B cell (primary cell): Measurements from ENCODE around the gene KATNIP. TPM values are rescaled to one million over a fixed set of nuclear protein-coding genes. Genes with fewer than 3 reads are reported as not detected.

Source experiments
- ATAC-seq: fragments of 200-7000 bp; cut with Tn5 transposase; one replicate; pipeline ENCODE4 v1.10.0; 2021; ENCODE audit warnings: low read depth, mild to moderate bottlenecking, moderate number of reproducible peaks, moderate library complexity
- CTCF ChIA-PET: fragments of 350-600 bp; sonication (Branson Sonifier 250); formaldehyde crosslinking; loops from one replicate; lab custom pipeline; 2021; ENCODE audit warnings: antibody characterized with exemption, inconsistent platforms; lab: Charles Lee
- POLR2A ChIA-PET: fragments of 350-600 bp; sonication (Branson Sonifier 250); formaldehyde crosslinking; loops from one replicate; lab custom pipeline; 2021; ENCODE audit warnings: antibody characterized with exemption; lab: Charles Lee
- DNase-seq: peaks from one replicate; pipeline ENCODE4 v3.0.0; 2013
- H2AFZ ChIP-seq: 2 replicates; pipeline ENCODE4 v1.6.1; 2012; ENCODE audit warnings: mild to moderate bottlenecking, low read depth, low read length; ENCODE audit not compliant: insufficient read depth, poor library complexity, severe bottlenecking
- H3K27ac ChIP-seq, 2 donors: 1 replicate in 1 of 2; 2 replicates in 1 of 2; pipeline ENCODE4 v1.5.1; 2012 to 2013; ENCODE audit warnings: low read length in 2 of 2, mild to moderate bottlenecking in 2 of 2, moderate library complexity in 1 of 2
- H3K27me3 ChIP-seq, 4 experiments: fragments of 200-600 bp in 1 of 4; sonication (generic) in 1 of 4; replicated peaks in 1 of 4; 1 replicate in 2 of 4; 2 replicates in 2 of 4; pipeline versions ENCODE4 v1.6.1 to v1.7.0; 2013 to 2016; ENCODE audit warnings: low read length in 3 of 4, mild to moderate bottlenecking in 2 of 4, mixed read lengths in 1 of 4, moderate library complexity in 1 of 4; ENCODE audit not compliant: insufficient read depth in 4 of 4, control insufficient read depth in 3 of 4; ENCODE audit errors: control extremely low read depth in 1 of 4
- H3K36me3 ChIP-seq, 2 experiments: replicated peaks in 1 of 2; 1 replicate in 1 of 2; 2 replicates in 1 of 2; pipeline versions ENCODE4 v1.6.1 to v1.7.1; 2013; ENCODE audit warnings: low read length in 1 of 2; ENCODE audit not compliant: insufficient read depth in 2 of 2, control insufficient read depth in 1 of 2; ENCODE audit errors: control extremely low read depth in 1 of 2, extremely low read depth in 1 of 2
- H3K4me1 ChIP-seq, 2 donors: fragments of 200-600 bp in 1 of 2; sonication (generic) in 1 of 2; 1 replicate in 1 of 2; 2 replicates in 1 of 2; pipeline versions ENCODE4 v1.5.1 to v1.6.1; 2013 to 2017; ENCODE audit warnings: low read length in 2 of 2; ENCODE audit not compliant: control insufficient read depth in 2 of 2, insufficient read depth in 2 of 2
- H3K4me2 ChIP-seq: replicated peaks from 2 replicates; pipeline ENCODE3; 2012; ENCODE audit warnings: mild to moderate bottlenecking, low read depth, low read length; ENCODE audit not compliant: poor library complexity, severe bottlenecking
- H3K4me3 ChIP-seq, 5 experiments: fragments of 200-600 bp in 1 of 5; sonication (generic) in 1 of 5; 1 replicate in 3 of 5; 2 replicates in 2 of 5; pipeline versions ENCODE4 v1.5.1 to v1.7.0; 2011 to 2016; ENCODE audit warnings: low read length in 4 of 5, mild to moderate bottlenecking in 4 of 5, low read depth in 2 of 5, control low read depth in 1 of 5, moderate library complexity in 1 of 5; ENCODE audit not compliant: insufficient read depth in 1 of 5; ENCODE audit errors: control extremely low read depth in 1 of 5, extremely low read depth in 1 of 5
- H3K79me2 ChIP-seq: fragments of 200-600 bp; sonication (generic); one replicate; pipeline ENCODE4 v1.6.0; 2016; ENCODE audit warnings: low read length; ENCODE audit not compliant: control insufficient read depth, insufficient read depth
- H3K9ac ChIP-seq: fragments of 200-600 bp; sonication (generic); 2 replicates; pipeline ENCODE4 v1.6.1; 2017; ENCODE audit warnings: mild to moderate bottlenecking, low read length, moderate library complexity
- H3K9me3 ChIP-seq, 3 donors: one replicate each; pipeline versions ENCODE4 v1.6.1 to v1.7.1; 2013; ENCODE audit warnings: low read length in 2 of 3; ENCODE audit not compliant: control insufficient read depth in 2 of 3, insufficient read depth in 1 of 3; ENCODE audit errors: control extremely low read depth in 1 of 3
- H4K20me1 ChIP-seq: 2 replicates; pipeline ENCODE4 v1.6.0; 2012; ENCODE audit warnings: mild to moderate bottlenecking, low read length; ENCODE audit not compliant: insufficient read depth, control insufficient read depth, poor library complexity, severe bottlenecking
- H3K27ac Mint-ChIP-seq: one replicate; pipeline ENCODE4 v1.8.0; 2021; ENCODE audit warnings: mixed read lengths
- H3K27me3 Mint-ChIP-seq: one replicate; pipeline ENCODE4 v1.8.0; 2021; ENCODE audit warnings: mixed read lengths
- H3K4me1 Mint-ChIP-seq: one replicate; pipeline ENCODE4 v1.8.0; 2021; ENCODE audit warnings: mixed read lengths
- H3K4me3 Mint-ChIP-seq: one replicate; pipeline ENCODE4 v1.8.0; 2021; ENCODE audit warnings: mixed read lengths
- H3K9me3 Mint-ChIP-seq: one replicate; pipeline ENCODE4 v1.8.0; 2022; ENCODE audit warnings: mixed read lengths; ENCODE audit not compliant: insufficient read depth
- CTCF ChIP-seq: fragments of 200-600 bp; IDR thresholded peaks from one replicate; pipeline ENCODE4 v1.8.0; 2022; ENCODE audit warnings: antibody characterized with exemption, mild to moderate bottlenecking
- EZH2 ChIP-seq: IDR thresholded peaks from 2 replicates; pipeline ENCODE4 v1.6.1; 2012; ENCODE audit warnings: borderline replicate concordance, low read depth, mild to moderate bottlenecking, moderate library complexity, low read length; ENCODE audit not compliant: insufficient read depth, poor library complexity, severe bottlenecking
- WGBS: methylation state at CpG from one replicate; pipeline ENCODE4 v1.1.5; 2013; ENCODE audit warnings: missing lambda C conversion rate; ENCODE audit not compliant: insufficient coverage; 5-methylcytosine and 5-hydroxymethylcytosine counted together
- intact Hi-C: fragments of 100-400 bp; cut with micrococcal nuclease; formaldehyde crosslinking; loops from one replicate; pipeline ENCODE4 v1.10.0; 2022
- polyA plus RNA-seq: library from polyadenylated mRNA; depleted of rRNA; stranded (reverse); fragments of >200 nt; gene quantifications from 2 replicates; pipeline ENCODE4 v1.2.3, GENCODE V29; 2012
- total RNA-seq, 2 donors: library from RNA; stranded (reverse); fragments of 120-200 nt in 1 of 2; gene quantifications; 1 replicate in 1 of 2; 2 replicates in 1 of 2; pipeline versions ENCODE4 v1.2.3 to v1.2.4, GENCODE V29; 2013 to 2022

The KATNIP gene
- total and polyA plus RNA-seq, 2 donors (not counting 1 experiment from before 2014, with no cell fraction given): 21.2 to 49.9 TPM

GRCh38 chr16:27517664-27518063 lies 32.3 kb upstream of the KATNIP start:
- Histone ChIP-seq H3K9ac (no peak overlapping the region), H2AFZ (no peak overlapping the region), H4K20me1 (no peaks in the 10 kb centered on the region), H3K27me3 (no peaks in the 10 kb centered on the region), H3K4me2 (no peak overlapping the region), H3K4me3 (no peak overlapping the region), H3K27ac (no peak overlapping the region), H3K9me3 (no peaks in the 10 kb centered on the region), H3K4me1 (no peaks in the 10 kb centered on the region), H3K79me2 (no peaks in the 10 kb centered on the region), H3K36me3 (peaks cover 0 to 22% of the 10 kb centered on the region in 2 experiments)
- CTCF ChIA-PET: interaction anchor here (1.3 kb wide), 1 partner anchor 10 kb away, joined by 3 read pairs; no protein-coding TSS in a partner anchor
- H3K9me3 Mint-ChIP-seq: no peaks in the 10 kb centered on the region
- TF ChIP-seq EZH2 (no peak), CTCF (no peak)
- H3K27ac Mint-ChIP-seq: no peak overlapping the region
- WGBS: 91% methylated on average over 5 of the region's 7 CpGs
- no peaks in the 10 kb centered on the region for H3K4me1 Mint-ChIP-seq
- H3K27me3 Mint-ChIP-seq: no peaks in the 10 kb centered on the region
- POLR2A ChIA-PET: no interaction called here
- intact Hi-C loops: no loop called here
- DNase-seq: no peak
- no peak overlapping the region for H3K4me3 Mint-ChIP-seq
- no peak for ATAC-seq

GRCh38 chr16:27518226-27518625 lies 31.7 kb upstream of the KATNIP start:
- no peaks in the 10 kb centered on the region for H3K27me3 Mint-ChIP-seq

More at GRCh38 chr16:27518226-27518625, 31.7 kb upstream of the KATNIP start:
- H3K27me3 ChIP-seq: no peaks in the 10 kb centered on the region
- H3K4me2 ChIP-seq: no peak overlapping the region
- H3K36me3 ChIP-seq: peaks cover 0 to 22% of the 10 kb centered on the region in 2 experiments
- no peak for TF ChIP-seq CTCF
- TF ChIP-seq EZH2: no peak
- H3K4me1 ChIP-seq: no peaks in the 10 kb centered on the region
- Mint-ChIP-seq H3K4me1 (no peaks in the 10 kb centered on the region), H3K9me3 (no peaks in the 10 kb centered on the region), H3K4me3 (no peak overlapping the region), H3K27ac (no peak overlapping the region)
- no peak overlapping the region for H3K9ac ChIP-seq
- H3K9me3 ChIP-seq: no peaks in the 10 kb centered on the region
- no peaks in the 10 kb centered on the region for H4K20me1 ChIP-seq
- no peak overlapping the region for H3K27ac ChIP-seq
- ChIA-PET CTCF (no interaction called here), POLR2A (no interaction called here)
- H2AFZ ChIP-seq: no peak overlapping the region
- DNase-seq (no peak), ATAC-seq (no peak)
- no peaks in the 10 kb centered on the region for H3K79me2 ChIP-seq
- intact Hi-C loops: no loop called here
- no peak overlapping the region for H3K4me3 ChIP-seq
- WGBS: 100% methylated on average over 3 of the region's 4 CpGs
